HG03066 (cell line): Measurements from ENCODE around the gene UNKL.

ENCODE experiments used
- ATAC-seq: cut with Tn5 transposase; IDR thresholded peaks from one replicate; pipeline ENCODE4 v1.9.1; 2021; ENCODE audit warnings: low read depth; ENCODE audit not compliant: unreplicated experiment

Gene UNKL

GRCh38 chr16:1432388-1433262 lies 18.1 kb upstream of the UNKL start:
- no peak for ATAC-seq

- no peak for ATAC-seq
These were observed 17.2 kb upstream of the UNKL start for GRCh38 chr16:1431497-1432270.

DNA sequence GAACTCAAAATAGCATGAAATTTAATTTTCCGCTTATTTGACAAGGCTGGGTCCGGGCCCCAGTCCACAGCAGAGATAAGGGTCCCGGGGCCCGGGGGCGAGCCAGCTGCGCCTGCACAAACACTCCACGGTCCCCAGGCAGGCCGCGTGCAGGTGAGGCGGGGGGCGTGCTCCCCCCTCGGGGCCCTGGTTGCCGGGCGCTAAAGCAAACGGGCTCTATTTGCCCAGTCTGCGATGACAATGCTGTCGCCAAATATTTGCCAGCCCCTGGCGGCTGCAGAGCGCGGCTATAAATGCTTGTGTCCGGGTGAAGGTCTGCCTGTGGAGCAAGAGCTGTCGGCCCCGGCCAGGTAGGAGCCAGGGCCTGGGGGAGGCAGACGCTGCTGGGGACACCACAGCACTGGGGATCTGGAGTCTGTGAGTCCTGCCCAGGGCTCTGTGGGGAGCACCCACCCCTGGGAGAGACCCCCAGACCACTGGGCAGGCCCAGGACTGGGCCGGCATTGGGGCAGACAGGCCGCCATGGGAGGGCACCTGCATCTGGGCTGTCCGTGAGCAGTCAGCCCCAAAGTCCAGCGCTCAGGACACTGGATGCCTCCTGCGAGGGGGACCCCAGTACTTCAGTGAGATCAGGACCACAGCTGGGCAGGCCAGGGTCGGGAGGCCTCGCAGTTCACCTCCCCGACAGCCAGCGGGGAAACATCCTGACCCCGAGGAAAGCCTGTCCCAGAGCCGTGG lies 16.4 kb upstream of the UNKL start, which contains the start of gene PERCC1:
Gene PERCC1 (plus strand): TSS at position 320 of the 738 bp plus-strand sequence. CDS start 1,516 bp downstream, outside the sequence.
- no peak for ATAC-seq

GRCh38 chr16:1430214-1430758 lies 15.8 kb upstream of the UNKL start:
- no peak for ATAC-seq

DNA sequence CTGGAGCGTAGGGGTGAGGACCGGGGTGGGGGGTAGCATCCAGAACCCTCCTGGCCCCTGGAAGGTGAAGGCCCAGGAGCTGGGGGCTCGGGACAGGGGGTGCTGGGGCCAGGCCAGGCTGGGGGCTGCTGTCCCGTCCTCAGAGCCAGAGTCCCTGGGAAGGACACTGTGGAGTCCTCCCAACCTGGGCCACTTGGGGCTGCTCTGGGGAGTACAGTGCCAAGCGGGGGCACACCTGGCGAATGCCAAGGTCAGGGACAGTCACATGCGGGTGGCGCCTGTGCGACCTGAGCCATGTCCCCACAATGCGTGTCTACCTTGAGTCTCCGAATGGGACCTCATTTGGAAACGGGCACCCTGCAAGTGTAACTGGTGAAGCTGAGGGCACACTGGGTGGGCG lies 15.1 kb upstream of the UNKL start:
- ATAC-seq, result no peak

GRCh38 chr16:1429012-1429411 lies 14.5 kb upstream of the UNKL start:
- ATAC-seq, result no peak

DNA sequence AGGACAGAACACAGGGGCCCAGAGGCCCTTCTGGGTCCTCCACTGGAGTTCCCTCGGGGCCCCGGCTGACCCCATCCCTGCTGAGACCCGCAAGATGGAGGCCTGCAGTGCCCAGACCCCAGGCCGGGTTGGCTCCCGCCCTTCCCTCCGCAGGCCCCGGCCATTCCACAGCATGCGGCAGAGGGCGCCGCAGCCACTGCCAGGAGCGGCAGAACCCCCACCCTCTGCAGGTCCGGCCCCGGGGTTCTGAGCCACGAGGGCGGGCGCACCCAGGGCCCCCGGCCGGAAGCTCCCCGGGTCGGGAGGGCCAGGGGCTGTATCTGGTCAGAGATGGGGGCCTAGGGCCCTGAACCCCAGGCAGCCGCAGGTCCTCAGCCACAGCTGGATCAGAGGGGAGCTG lies 14.0 kb upstream of the UNKL start:
- no peak for ATAC-seq

GRCh38 chr16:1427473-1428461 lies 13.3 kb upstream of the UNKL start:
- ATAC-seq, result no peak

GRCh38 chr16:1426734-1427471 lies 12.4 kb upstream of the UNKL start:
- no peak for ATAC-seq

GRCh38 chr16:1425616-1426370 lies 11.3 kb upstream of the UNKL start:
- no peak for ATAC-seq

DNA sequence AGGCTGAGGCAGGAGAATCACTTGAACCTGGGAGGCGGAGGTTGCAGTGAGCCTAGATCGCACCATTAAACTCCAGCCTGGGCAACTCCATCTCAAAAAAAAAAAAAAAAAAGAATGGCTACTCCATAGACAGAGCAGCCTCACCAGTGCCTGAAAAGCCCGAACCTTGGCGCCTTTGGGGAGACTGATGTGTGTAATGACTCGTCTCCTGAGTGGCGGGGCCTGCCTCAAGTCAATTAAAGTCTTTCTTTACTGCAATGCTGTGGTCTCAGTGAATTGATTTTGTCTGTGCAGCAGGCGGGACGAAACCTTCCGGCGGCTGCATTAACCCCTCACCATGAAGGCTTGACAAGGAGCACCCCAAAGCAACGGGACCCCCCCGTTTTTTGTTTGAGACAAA lies 9.5 kb upstream of the UNKL start:
- no peak for ATAC-seq

GRCh38 chr16:1422076-1422475 lies 7.6 kb upstream of the UNKL start:
- no peak for ATAC-seq

GRCh38 chr16:1420111-1420539 lies 5.6 kb upstream of the UNKL start:
- peak; percentile 2 for ATAC-seq

DNA sequence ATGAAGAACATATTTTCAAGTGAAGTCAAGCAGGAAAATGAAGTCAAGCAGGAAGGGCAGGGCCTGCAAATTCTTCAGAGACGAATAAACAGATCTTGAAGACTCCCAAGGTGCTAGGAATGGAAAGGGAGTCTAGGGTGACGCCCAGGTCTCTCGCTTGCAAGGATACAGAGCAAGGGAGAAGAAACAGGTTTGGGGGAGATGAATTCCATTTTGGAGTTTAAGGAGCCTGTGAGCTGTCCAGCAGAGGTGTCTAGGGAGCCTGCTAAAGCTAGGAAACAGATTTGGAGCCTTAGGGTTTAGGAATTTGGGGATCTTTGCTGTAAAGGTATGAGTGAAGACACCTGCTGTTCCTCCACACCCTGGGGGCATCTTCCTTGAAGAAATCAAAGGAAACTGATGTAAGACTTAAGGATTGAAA lies 2.0 kb upstream of the UNKL start:
- ATAC-seq, result no peak

- no peak for ATAC-seq
These were observed 596 bp downstream of the UNKL start for GRCh38 chr16:1413684-1414531.

- no peak for ATAC-seq
These were observed 1.7 kb downstream of the UNKL start for GRCh38 chr16:1412847-1413246.

DNA sequence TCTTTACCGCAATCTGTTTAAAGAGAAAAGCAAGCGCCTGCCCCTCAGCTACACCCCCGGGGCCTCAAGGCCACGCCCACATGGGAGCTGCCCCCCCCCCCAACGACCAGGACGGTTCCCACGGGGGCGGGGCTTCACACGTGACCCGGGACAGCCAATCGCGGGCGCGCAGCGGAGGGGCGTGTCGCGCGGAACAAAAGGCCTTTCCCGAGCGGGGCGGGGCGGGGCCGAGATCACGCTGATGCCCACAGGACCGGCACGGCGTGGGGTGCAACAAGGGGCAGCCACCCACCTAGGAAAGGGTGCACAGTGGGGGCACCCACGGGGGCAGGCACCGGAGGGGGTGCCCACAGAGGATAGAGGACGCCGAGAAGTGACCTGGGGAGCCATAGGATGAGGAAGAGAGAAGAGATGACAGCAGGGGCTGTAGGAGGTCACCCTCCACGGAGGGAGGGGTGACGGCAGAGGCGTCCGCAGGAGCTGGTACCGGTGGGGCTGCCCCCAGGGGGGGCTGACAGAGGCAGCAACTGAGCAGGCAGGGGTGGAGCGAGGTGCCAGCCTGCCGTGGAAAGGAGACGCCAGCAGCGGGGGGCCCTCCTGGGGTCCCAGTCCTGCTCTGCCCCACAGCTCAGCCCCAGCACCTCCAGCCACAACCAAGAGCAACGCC lies 6.2 kb downstream of the UNKL start:
- ATAC-seq, result peak; percentile 73
